HCT116 (cell line): ENCODE results near the gene SLC7A8.

Source experiments
- CBX3 ChIP-seq: IDR thresholded peaks from 2 replicates; pipeline ENCODE4 v1.6.1; 2012; ENCODE audit warnings: low read depth
- CTCF ChIP-seq, 3 experiments: fragments of 200-600 bp in 1 of 3; sonication (generic) in 1 of 3; IDR thresholded peaks in 2 of 3; conservative IDR thresholded peaks in 1 of 3; 2 replicates each; pipeline ENCODE4 v1.5.1; 2012 to 2017; ENCODE audit warnings: low read depth in 2 of 3, low read length in 2 of 3, antibody characterized with exemption in 1 of 3, borderline replicate concordance in 1 of 3, control low read depth in 1 of 3, mild to moderate bottlenecking in 1 of 3, mixed read lengths in 1 of 3, mixed run types in 1 of 3, moderate library complexity in 1 of 3; ENCODE audit not compliant: insufficient read depth in 1 of 3
- ELF1 ChIP-seq: IDR thresholded peaks from 2 replicates; pipeline ENCODE4 v1.6.1; 2012; ENCODE audit warnings: low read depth, borderline replicate concordance
- EZH2 ChIP-seq: fragments of 200-600 bp; sonication (generic); IDR thresholded peaks from 2 replicates; pipeline ENCODE4 v1.6.1; 2017; ENCODE audit warnings: antibody characterized with exemption, mixed run types
- EZH2phosphoT487 ChIP-seq: fragments of 200-600 bp; IDR thresholded peaks from 2 replicates; pipeline ENCODE4 v1.6.1; 2018; ENCODE audit warnings: antibody characterized with exemption, borderline replicate concordance
- MAX ChIP-seq: IDR thresholded peaks from 2 replicates; pipeline ENCODE4 v1.6.1; 2012
- POLR2A ChIP-seq: IDR thresholded peaks from 2 replicates; pipeline ENCODE4 v1.7.0; 2011; ENCODE audit warnings: borderline replicate concordance; ENCODE audit not compliant: insufficient read depth, insufficient read length; ENCODE audit errors: extremely low read depth
- RAD21 ChIP-seq: IDR thresholded peaks from 2 replicates; pipeline ENCODE4 v1.6.1; 2012; ENCODE audit warnings: low read depth, mild to moderate bottlenecking
- TF ChIP-seq, protein P1 (sequence below): IDR thresholded peaks from 2 replicates; pipeline ENCODE4 v1.6.1; 2012
- TF ChIP-seq, protein P2 (sequence below): IDR thresholded peaks from 2 replicates; pipeline ENCODE4 v1.6.1; 2011; ENCODE audit warnings: mild to moderate bottlenecking, low read length, moderate library complexity; ENCODE audit not compliant: insufficient replicate concordance; ENCODE audit errors: extremely low read depth

- TF ChIP-seq MAX (no peak), CTCF (IDR thresholded peaks at IDR 0.05 in 2 of 3, conservative IDR thresholded peaks at IDR 0.05 in 1 of 3; ENCODE audit: borderline replicate concordance in 1 of 3, insufficient read depth in 1 of 3, low read depth in 2 of 3, low read length in 2 of 3) (no peak), EZH2 (no peak), EZH2phosphoT487 (no peak), CBX3 (no peak), RAD21 (no peak), POLR2A (no peak), ELF1 (no peak)
- TF ChIP-seq, protein P1, sequence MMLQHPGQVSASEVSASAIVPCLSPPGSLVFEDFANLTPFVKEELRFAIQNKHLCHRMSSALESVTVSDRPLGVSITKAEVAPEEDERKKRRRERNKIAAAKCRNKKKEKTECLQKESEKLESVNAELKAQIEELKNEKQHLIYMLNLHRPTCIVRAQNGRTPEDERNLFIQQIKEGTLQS: no peak
- TF ChIP-seq, protein P2, sequence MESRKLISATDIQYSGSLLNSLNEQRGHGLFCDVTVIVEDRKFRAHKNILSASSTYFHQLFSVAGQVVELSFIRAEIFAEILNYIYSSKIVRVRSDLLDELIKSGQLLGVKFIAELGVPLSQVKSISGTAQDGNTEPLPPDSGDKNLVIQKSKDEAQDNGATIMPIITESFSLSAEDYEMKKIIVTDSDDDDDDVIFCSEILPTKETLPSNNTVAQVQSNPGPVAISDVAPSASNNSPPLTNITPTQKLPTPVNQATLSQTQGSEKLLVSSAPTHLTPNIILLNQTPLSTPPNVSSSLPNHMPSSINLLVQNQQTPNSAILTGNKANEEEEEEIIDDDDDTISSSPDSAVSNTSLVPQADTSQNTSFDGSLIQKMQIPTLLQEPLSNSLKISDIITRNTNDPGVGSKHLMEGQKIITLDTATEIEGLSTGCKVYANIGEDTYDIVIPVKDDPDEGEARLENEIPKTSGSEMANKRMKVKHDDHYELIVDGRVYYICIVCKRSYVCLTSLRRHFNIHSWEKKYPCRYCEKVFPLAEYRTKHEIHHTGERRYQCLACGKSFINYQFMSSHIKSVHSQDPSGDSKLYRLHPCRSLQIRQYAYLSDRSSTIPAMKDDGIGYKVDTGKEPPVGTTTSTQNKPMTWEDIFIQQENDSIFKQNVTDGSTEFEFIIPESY: no peak
Observed at GRCh38 chr14:23171222-23171975, 12.1 kb downstream of the SLC7A8 start.
